ENCODE measurements around the gene OR51G1.
"Not testable (repeated sequence)": the region's sequence is repeated elsewhere in the genome, so short reads cannot be mapped to it uniquely, and the experiment has no call there.

OR51G1 gene, protein sequence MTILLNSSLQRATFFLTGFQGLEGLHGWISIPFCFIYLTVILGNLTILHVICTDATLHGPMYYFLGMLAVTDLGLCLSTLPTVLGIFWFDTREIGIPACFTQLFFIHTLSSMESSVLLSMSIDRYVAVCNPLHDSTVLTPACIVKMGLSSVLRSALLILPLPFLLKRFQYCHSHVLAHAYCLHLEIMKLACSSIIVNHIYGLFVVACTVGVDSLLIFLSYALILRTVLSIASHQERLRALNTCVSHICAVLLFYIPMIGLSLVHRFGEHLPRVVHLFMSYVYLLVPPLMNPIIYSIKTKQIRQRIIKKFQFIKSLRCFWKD

GRCh38 chr11:4924239-4924638 is at the start of gene OR51G1:
TSS of gene OR51G1 (minus strand) at chr11:4924339. CDS start at chr11:4924339, 0 bp downstream.
- no peak for DNase-seq (ENCODE audit: low read depth)

DNA sequence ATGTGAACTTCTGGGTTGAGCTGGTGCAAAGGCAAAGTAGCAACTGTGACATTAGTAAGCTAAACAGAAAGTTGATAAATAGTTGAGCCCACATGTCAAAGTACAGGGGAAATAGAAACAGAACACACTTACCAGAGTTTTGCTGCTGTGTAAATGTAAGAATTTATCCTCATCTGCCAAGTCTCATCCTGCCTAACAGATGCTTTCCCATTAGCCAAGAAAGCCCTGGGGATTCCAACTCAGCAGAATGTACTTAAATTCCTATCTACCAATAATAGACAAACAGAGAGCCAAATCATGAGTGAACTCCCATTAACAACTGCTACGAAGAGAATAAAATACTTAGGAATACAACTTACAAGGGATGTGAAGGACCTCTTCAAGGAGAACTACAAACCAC is 38.7 kb upstream of the OR51G1 start:
- no peak for DNase-seq (ENCODE audit: low read depth)

- peak; percentile 1 for DNase-seq (ENCODE audit: low read depth)
Measured at GRCh38 chr11:4960877-4961276, 36.7 kb upstream of the OR51G1 start.

GRCh38 chr11:4957396-4957795 is 33.3 kb upstream of the OR51G1 start:
- DNase-seq (ENCODE audit: low read depth) = no peak

GRCh38 chr11:4955613-4956012 is 31.5 kb upstream of the OR51G1 start, which contains the start of gene OR51A2:
TSS of gene OR51A2 (minus strand) at chr11:4955713. CDS start at chr11:4955713, 0 bp downstream.
- not testable (repeated sequence) for DNase-seq (ENCODE audit: low read depth)

- DNase-seq (ENCODE audit: low read depth) = no peak
Measured at GRCh38 chr11:4947505-4947904, 23.4 kb upstream of the OR51G1 start, which contains the start of gene OR51A4. TSS of gene OR51A4 (minus strand) at chr11:4947605. CDS start at chr11:4947100, 505 bp downstream.

DNA sequence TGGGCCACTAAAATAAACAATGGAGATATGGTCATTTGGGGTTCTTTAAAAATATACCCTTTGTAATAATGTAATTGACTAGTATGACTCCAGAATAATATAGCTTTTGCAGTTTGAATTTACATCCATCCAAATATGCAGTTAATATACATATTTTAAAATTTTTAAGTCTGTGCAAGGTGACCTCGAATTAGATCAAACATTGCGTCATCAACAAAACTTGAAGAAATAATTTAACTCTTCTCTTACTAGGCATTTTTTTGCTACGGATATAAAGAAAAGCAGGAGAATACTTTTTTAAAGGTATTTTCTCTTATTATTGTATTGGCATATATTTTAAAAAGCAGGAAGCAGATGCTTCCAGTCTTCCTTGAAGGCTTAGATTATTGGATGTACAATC is 12.6 kb upstream of the OR51G1 start:
- DNase-seq (ENCODE audit: low read depth) = no peak

GRCh38 chr11:4932751-4933150 is 8.6 kb upstream of the OR51G1 start:
- no peak for DNase-seq (ENCODE audit: low read depth)

GRCh38 chr11:4926608-4927007 is 2.5 kb upstream of the OR51G1 start:
- no peak for DNase-seq (ENCODE audit: low read depth)

DNA sequence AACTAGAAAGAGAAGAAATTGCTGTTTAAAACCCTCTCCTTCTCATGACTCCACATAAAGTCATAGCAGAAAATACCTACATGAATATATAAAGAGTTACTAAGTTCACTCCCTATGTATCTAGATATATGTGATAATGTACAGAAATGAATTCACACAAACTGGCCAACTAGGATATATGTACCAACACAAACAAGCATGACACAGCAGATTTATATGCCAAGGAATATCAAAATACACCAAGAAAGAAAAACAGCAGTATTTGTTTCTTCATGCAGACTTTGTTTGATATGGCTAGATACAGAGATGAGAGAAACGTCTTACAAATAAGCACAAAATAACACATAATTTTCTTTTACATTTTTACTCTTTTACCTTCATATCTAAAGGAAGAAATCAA is 1.8 kb downstream of the OR51G1 start:
- no peak for DNase-seq (ENCODE audit: low read depth)

DNA sequence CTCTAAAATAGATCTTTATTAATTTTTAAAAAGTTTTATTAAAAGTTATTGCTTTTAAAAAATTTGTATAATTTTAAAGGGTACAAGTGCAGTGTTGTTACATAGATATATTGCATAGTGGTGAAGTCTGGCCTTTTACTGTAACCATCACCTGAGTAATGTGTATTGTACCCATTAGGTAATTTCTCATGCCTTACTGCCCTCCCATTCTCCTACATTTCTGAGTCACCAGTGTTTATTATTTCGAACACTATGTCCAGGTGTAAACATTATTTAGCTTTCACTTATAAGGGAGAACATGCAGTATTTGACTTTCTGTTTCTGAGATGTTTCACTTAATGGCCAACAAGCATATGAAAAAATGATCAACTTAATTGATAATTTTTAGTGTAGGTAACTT is 2.3 kb downstream of the OR51G1 start:
- DNase-seq (ENCODE audit: low read depth) = peak; percentile 9

DNA sequence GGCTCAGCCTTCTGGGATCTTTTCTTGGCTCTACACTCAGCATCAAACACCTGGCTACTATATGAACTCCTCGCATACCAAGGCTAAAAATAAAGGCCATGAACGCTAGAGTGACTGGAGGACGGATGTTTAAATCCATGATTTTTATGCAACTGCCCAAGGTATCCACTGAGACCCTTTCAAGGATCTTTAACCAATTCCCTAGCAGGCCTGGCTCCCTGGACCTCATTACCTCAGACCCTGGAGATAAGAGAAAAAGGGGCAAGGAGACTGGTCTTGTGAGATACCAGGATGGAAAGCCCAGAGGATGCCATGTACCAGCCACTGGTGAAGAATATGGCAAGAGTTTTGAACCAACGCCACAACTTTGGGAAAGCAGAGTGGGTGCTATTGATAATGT is 4.9 kb downstream of the OR51G1 start, which contains the start of gene OR51G2:
OR51G2 (minus strand) TSS at position 101 of the 400 bp plus-strand sequence. CDS start 3,687 bp downstream, outside the sequence.
- DNase-seq (ENCODE audit: low read depth) = no peak

- no peak for DNase-seq (ENCODE audit: low read depth)
Measured at GRCh38 chr11:4916581-4916980, 7.6 kb downstream of the OR51G1 start.

DNA sequence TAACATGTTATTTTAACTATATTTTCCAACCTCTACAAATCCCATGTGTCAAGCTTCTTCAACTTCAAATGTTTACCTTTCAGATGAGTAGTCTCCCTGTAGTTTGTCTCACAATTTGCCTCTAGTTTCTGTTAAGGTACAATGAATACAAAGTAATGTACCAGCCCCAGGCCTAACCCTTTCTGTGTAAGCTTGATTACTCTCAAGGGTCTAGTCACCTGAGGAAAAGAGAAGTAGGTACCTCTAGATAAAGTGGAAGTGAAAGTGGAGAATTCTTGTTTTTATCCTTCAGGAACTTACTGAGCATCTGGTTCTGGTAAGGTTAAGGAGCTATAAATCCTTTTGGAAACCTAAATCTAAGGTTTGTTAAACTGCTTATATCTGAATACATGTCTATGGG is 20.7 kb downstream of the OR51G1 start, which contains the start of gene OR51A7:
OR51A7 (plus strand) TSS at position 300 of the 400 bp plus-strand sequence. CDS start 3,587 bp downstream, outside the sequence.
- no peak for DNase-seq (ENCODE audit: low read depth)

- peak; percentile 86 for DNase-seq (ENCODE audit: low read depth)
Measured at GRCh38 chr11:4891996-4892640, 32.0 kb downstream of the OR51G1 start.

GRCh38 chr11:4890279-4890678 is 33.9 kb downstream of the OR51G1 start:
- no peak for DNase-seq (ENCODE audit: low read depth)

GRCh38 chr11:4887591-4887990 is 36.5 kb downstream of the OR51G1 start:
- no peak for DNase-seq (ENCODE audit: low read depth)

DNA sequence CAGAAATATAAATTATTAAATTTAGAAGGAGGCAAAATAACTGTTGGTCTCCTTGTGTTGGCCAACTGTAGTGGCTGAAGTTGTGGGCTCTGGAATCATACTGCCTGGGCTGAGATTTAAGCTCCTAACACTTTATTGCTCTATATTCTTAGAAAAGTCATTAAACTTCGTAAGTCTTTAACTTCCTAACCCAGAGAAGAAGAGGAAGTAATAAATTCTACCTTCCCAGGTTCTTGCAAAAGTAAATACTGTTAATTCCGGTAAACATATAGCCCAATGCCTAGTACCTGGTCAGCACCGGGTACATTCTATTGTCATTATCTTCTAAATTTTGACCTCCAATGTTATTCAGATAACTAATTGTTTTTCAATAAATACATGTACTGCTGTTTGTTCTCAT is 38.0 kb downstream of the OR51G1 start:
- no peak for DNase-seq (ENCODE audit: low read depth)

DNA sequence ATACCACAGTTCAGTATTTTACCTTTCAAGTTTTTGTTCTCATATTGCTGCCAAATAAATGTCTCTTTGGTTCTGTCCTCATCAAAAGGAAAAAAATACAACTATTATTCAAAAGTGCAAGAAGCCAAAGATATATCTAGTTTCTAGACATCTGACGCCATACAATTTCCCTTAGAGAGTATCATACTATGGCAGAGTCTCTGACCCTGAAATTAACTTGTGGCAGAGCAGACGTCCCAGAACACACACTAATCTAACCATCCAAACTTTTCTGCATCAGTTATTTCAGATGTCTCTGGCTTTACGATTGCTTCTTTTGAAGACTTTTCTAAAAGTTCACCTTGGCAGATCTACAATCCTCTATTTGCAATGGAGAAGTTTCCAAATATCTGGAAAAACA is 39.8 kb downstream of the OR51G1 start:
- DNase-seq (ENCODE audit: low read depth) = no peak

DNA sequence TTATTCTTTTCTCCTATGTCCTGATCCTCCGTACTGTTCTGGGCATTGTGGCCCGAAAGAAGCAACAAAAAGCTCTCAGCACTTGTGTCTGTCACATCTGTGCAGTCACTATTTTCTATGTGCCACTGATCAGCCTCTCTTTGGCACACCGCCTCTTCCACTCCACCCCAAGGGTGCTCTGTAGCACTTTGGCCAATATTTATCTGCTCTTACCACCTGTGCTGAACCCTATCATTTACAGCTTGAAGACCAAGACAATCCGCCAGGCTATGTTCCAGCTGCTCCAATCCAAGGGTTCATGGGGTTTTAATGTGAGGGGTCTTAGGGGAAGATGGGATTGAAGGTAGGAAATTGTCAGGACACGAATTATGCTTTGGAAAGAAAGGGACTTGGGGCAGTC is 41.6 kb downstream of the OR51G1 start:
- no peak for DNase-seq (ENCODE audit: low read depth)

- DNase-seq (ENCODE audit: low read depth) = no peak
Measured at GRCh38 chr11:4881860-4882500, 42.2 kb downstream of the OR51G1 start, which contains the start of gene OR51T1. TSS of gene OR51T1 (plus strand) at chr11:4881900. CDS start at chr11:4881900, 0 bp downstream.

GRCh38 chr11:4881188-4881587 is 43.0 kb downstream of the OR51G1 start:
- no peak for DNase-seq (ENCODE audit: low read depth)
